Lung (tissue), 12 donors: ENCODE data around the gene TMEM178B. TPM values are rescaled to one million over a fixed set of nuclear protein-coding genes. Genes with fewer than 3 reads are reported as not detected.

Experiments used
- ATAC-seq: fragments of 200-7000 bp; cut with Tn5 transposase; one replicate; pipeline ENCODE4 v1.9.1; 2020; ENCODE audit warnings: moderate number of reproducible peaks; ENCODE audit not compliant: insufficient read depth, low FRiP score
- DNase-seq, 3 donors: peaks; one replicate each; pipeline ENCODE4 v3.0.0-alpha.2; 2013 to 2017
- H3K27ac ChIP-seq, 2 donors: one replicate each; pipeline ENCODE4 v1.5.1; 2013; ENCODE audit warnings: mild to moderate bottlenecking in 2 of 2, moderate library complexity in 2 of 2, control low read depth in 1 of 2, inconsistent platforms in 1 of 2, low read depth in 1 of 2, low read length in 1 of 2
- H3K27me3 ChIP-seq, 3 donors: one replicate each; pipeline ENCODE4 v1.5.1; 2013; ENCODE audit warnings: low read length in 2 of 3; ENCODE audit not compliant: control insufficient read depth in 3 of 3, insufficient read depth in 3 of 3
- H3K36me3 ChIP-seq, 4 donors: one replicate each; pipeline ENCODE4 v1.5.1; 2013; ENCODE audit warnings: low read length in 4 of 4, mild to moderate bottlenecking in 1 of 4, moderate library complexity in 1 of 4; ENCODE audit not compliant: control insufficient read depth in 4 of 4, insufficient read depth in 4 of 4
- H3K4me1 ChIP-seq, 5 donors: one replicate each; pipeline ENCODE4 v1.5.1; 2013; ENCODE audit warnings: low read length in 5 of 5, mild to moderate bottlenecking in 2 of 5, moderate library complexity in 1 of 5; ENCODE audit not compliant: control insufficient read depth in 5 of 5, insufficient read depth in 5 of 5
- H3K4me3 ChIP-seq: one replicate; pipeline ENCODE4 v1.5.1; 2013; ENCODE audit warnings: mild to moderate bottlenecking, control low read depth, moderate library complexity
- H3K9ac ChIP-seq, 2 donors: one replicate each; pipeline ENCODE4 v1.5.1; 2013; ENCODE audit warnings: low read length in 2 of 2, control low read depth in 1 of 2; ENCODE audit not compliant: insufficient read depth in 1 of 2
- H3K9me3 ChIP-seq, 4 donors: one replicate each; pipeline ENCODE4 v1.5.1; 2013; ENCODE audit warnings: low read length in 3 of 4, mild to moderate bottlenecking in 1 of 4, moderate library complexity in 1 of 4; ENCODE audit not compliant: control insufficient read depth in 4 of 4, insufficient read depth in 3 of 4
- WGBS, 2 donors: extraction: QIAGEN DNeasy Blood & Tissue Kit; methylation state at CpG; one replicate each; pipeline ENCODE4 v1.1.7; 2013; 5-methylcytosine and 5-hydroxymethylcytosine counted together
- polyA plus RNA-seq, 2 donors: library from polyadenylated mRNA; stranded (reverse); fragments of 200-250 nt; gene quantifications; one replicate each; pipeline ENCODE4 v1.2.1, GENCODE V29; 2013
- total RNA-seq, 2 donors: library from RNA; depleted of rRNA in 1 of 2; stranded (reverse); fragments of >200 nt in 1 of 2; gene quantifications; one replicate each; pipeline ENCODE4 v1.2.1, GENCODE V29; 2014 to 2021
- TF ChIP-seq, protein P1 (sequence below): IDR thresholded peaks from 2 replicates; pipeline ENCODE4 v1.5.1; 2012; ENCODE audit warnings: mild to moderate bottlenecking; ENCODE audit errors: control extremely low read depth, extremely low read depth
- donor health status: control.
- donor health status: control.
- donor health status: Bipolar disorder and iron deficiency.
- donor health status: healthy.
- donor health status: DM: yes; HTN: yes; CAD: no.

The TMEM178B gene
- total and polyA plus RNA-seq, 4 donors, result 0.04 to 2.4 (median 0.48) TPM

- H3K4me3 ChIP-seq, result no peak overlapping the region
- no peak for DNase-seq
- no peaks in the 10 kb centered on the region for H3K27me3 ChIP-seq
- H3K9ac ChIP-seq, result no peak overlapping the region
- H3K27ac ChIP-seq, result no peak overlapping the region
- H3K36me3 ChIP-seq, result no peaks in the 10 kb centered on the region
- peaks cover 0 to 4% (median 0%) of the 10 kb centered on the region in 4 donors for H3K9me3 ChIP-seq
- TF ChIP-seq, protein P1, sequence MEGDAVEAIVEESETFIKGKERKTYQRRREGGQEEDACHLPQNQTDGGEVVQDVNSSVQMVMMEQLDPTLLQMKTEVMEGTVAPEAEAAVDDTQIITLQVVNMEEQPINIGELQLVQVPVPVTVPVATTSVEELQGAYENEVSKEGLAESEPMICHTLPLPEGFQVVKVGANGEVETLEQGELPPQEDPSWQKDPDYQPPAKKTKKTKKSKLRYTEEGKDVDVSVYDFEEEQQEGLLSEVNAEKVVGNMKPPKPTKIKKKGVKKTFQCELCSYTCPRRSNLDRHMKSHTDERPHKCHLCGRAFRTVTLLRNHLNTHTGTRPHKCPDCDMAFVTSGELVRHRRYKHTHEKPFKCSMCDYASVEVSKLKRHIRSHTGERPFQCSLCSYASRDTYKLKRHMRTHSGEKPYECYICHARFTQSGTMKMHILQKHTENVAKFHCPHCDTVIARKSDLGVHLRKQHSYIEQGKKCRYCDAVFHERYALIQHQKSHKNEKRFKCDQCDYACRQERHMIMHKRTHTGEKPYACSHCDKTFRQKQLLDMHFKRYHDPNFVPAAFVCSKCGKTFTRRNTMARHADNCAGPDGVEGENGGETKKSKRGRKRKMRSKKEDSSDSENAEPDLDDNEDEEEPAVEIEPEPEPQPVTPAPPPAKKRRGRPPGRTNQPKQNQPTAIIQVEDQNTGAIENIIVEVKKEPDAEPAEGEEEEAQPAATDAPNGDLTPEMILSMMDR, result no peak
- H3K4me1 ChIP-seq, result peaks cover 0 to 3% (median 0%) of the 10 kb centered on the region in 5 donors
- ATAC-seq, result no peak
- 90% methylated on average over 3 of the region's 3 CpGs for WGBS, 2 donors
Observed at GRCh38 chr7:141407893-141408292, 334.0 kb downstream of the TMEM178B start.

DNA sequence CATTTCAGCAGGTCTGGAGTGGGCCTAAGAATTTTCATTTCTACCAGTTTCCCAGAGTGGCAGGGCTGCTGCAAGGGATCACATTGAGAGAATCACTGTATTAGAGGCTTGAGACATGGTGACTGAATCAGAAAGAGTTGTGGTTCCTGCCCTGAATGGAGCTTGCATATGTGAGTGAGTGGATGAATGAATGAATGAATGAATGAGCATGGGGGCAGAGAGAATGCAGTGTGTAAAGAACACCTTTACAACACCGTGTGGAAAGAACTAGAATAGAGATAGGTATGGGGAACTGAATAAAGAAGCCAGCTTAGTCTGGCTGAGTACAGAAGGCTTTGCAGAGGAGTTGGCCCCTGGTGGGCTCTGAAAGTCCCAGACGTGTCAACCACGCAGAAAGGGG is 334.6 kb downstream of the TMEM178B start:
- Histone ChIP-seq H3K4me1 (peaks cover 0 to 3% (median 0%) of the 10 kb centered on the region in 5 donors), H3K9ac (no peak overlapping the region), H3K27me3 (no peaks in the 10 kb centered on the region), H3K36me3 (no peaks in the 10 kb centered on the region), H3K27ac (no peak overlapping the region), H3K9me3 (peaks cover 0 to 4% (median 0%) of the 10 kb centered on the region in 4 donors), H3K4me3 (no peak overlapping the region)
- TF ChIP-seq, protein P1, result no peak
- WGBS, 2 donors, result 58 to 67% methylated on average over 3 of the region's 3 CpGs
- DNase-seq (no peak), ATAC-seq (no peak)

- TF ChIP-seq, protein P1, result no peak
- no peak for ATAC-seq
- H3K27me3 ChIP-seq, result no peaks in the 10 kb centered on the region
- H3K9me3 ChIP-seq, result peaks cover 0 to 4% (median 0%) of the 10 kb centered on the region in 4 donors
- no peaks in the 10 kb centered on the region for H3K36me3 ChIP-seq
- H3K27ac ChIP-seq, result no peak overlapping the region
- H3K9ac ChIP-seq, result no peak overlapping the region
- 65 to 70% methylated on average over 1 of the region's 1 CpG for WGBS, 2 donors
- no peak for DNase-seq
- H3K4me3 ChIP-seq, result no peak overlapping the region
- peaks cover 0 to 3% (median 0%) of the 10 kb centered on the region in 5 donors for H3K4me1 ChIP-seq
Observed at GRCh38 chr7:141409219-141409618, 335.4 kb downstream of the TMEM178B start.

GRCh38 chr7:141409801-141410329 is 336.0 kb downstream of the TMEM178B start:
- Histone ChIP-seq H3K27me3 (no peaks in the 10 kb centered on the region), H3K9ac (no peak overlapping the region), H3K27ac (no peak overlapping the region), H3K4me1 (peaks cover 0 to 3% (median 0%) of the 10 kb centered on the region in 5 donors), H3K4me3 (no peak overlapping the region), H3K9me3 (peaks cover 0 to 1% (median 0%) of the 10 kb centered on the region in 4 donors), H3K36me3 (no peaks in the 10 kb centered on the region)
- no peak for DNase-seq
- WGBS, 2 donors, result 34 to 40% methylated on average over 10 of the region's 10 CpGs
- TF ChIP-seq, protein P1, result no peak
- ATAC-seq, result no peak
